ENCODE results near the gene PRIMA1. TPM values are rescaled to one million over a fixed set of nuclear protein-coding genes. Genes with fewer than 3 reads are reported as not detected.

The PRIMA1 gene
- total RNA-seq, 1 experiment from 2014 or later = not detected

DNA sequence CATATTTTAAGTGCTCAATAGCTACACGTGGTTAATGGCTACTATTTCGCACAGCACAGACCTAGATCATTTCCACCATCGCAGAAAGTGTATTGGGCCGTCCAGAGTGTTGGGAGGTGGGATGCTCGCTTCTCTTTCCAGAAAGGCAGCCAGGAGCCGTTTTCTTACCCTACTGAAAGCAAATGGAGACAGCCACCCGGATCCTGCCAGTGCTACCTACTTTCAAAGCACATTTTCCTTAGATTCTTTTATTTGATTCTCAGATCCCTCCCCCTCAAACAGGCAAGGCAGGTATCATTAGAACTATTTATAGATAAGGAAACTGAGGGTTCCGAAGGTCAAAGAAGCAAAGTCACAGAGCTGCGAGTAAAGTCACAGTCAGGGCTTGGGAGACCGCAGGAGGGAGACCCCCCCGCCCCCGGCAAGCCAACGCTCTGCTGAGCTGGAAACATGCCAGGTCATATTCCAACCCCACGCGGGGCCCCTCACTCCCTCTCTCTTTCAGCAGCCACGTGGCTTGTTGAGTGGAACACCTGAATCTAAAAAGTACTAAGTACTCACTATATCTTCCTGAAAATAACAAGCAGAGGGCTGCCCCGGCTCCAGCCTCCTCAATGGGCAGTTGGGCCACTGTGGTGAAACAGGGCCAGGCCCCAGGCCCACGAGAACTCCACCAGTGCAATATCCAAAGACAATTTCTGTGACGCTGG is 36.2 kb downstream of the PRIMA1 start:
- no peaks in the 10 kb centered on the region for H3K9me3 ChIP-seq (replicated peaks)
- no peak overlapping the region for H3K27ac ChIP-seq
- H3K36me3 ChIP-seq = no peaks in the 10 kb centered on the region
- no peaks in the 10 kb centered on the region for H3K4me1 ChIP-seq
- H3K4me3 ChIP-seq = no peak overlapping the region
- H3K27me3 ChIP-seq = no peaks in the 10 kb centered on the region
- no peak for DNase-seq

DNA sequence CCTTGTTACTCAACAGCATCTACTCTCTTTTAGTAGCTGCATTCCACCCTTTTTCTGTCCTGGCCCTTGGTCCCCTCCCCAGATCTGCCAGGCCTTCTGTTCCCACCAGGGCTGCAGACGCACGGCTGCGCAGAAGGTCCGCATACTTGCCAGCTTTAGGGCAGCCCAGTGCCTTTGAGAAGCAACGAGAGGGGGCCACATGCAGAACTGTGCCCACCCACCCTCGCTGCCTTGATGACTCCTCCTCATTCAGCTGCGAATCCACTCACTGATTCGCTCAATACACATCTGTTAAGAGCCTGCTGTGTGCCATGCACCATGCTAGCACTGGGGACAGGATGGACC is 39.2 kb downstream of the PRIMA1 start:
- Histone ChIP-seq H3K27ac (no peak overlapping the region), H3K4me1 (no peaks in the 10 kb centered on the region)

DNA sequence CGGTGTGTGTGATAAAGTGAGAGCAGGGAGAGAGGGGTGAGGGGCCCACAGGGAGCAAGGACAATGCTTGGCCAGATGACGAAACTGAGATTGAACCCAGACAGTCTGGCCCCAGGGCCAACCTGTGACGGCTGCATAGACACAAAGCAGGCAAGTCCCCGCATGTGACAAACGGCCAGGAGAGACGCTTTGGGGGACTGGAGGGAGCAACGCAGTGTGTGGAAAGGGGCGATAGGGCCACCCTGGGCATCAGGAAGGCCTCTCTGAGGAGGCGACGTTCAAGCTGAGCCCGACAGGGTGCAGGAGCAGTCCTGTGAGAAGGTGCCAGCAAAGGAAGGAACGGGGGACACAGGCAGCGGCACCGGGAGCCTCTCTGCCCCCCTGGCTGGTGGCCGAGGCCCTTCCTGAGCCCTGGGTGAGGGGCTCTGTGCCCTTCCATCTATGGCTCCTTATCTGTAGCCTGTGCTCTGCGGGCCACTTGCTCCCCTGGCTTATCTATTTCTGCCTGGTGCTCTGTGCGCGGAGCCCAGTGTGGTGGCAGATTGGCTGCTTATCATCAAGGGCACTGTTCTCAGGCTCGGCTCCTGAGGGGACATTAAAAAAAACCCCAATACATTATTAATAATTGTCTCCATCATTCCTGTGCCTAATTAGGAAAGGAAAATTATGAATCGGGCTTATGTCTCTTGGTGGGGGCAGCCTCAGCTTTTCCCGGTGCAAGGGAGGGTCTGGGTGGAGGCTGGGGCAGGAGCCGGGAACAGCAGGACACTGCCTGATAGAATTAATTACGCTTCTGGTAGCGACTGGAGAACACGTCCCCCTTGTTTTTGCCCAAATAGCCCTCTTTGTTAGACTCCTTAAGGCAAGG is 39.8 kb downstream of the PRIMA1 start:
- Histone ChIP-seq H3K36me3 (no peaks in the 10 kb centered on the region), H3K4me1 (no peaks in the 10 kb centered on the region), H3K4me3 (no peak overlapping the region), H3K27me3 (no peaks in the 10 kb centered on the region), H3K9me3 (replicated peaks) (no peaks in the 10 kb centered on the region), H3K27ac (no peak overlapping the region)
- no peak for DNase-seq

More for the DNA sequence above, 39.2 kb downstream of the PRIMA1 start:
- Histone ChIP-seq H3K4me3 (no peak overlapping the region), H3K36me3 (no peaks in the 10 kb centered on the region), H3K9me3 (replicated peaks) (no peaks in the 10 kb centered on the region), H3K27me3 (no peaks in the 10 kb centered on the region)
- DNase-seq = no peak

DNA sequence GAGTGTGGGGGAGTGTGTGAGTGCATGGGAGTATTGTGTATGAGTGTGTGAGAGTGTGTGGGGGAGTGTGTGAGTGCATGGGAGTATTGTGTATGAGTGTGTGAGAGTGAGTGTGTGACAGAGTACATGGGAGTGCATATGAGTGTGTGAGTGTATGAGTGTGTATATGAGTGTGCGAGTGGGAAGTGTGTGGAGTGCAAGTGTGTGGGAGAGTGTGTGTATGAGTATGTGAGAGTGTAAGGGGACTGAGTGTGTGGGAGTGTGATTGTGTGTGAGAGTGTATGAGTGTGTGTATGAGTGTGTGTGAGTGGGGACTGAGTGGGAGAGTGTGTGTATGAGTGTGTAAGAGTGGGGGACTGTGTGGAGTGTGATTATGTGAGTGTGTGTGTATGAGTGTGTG is 40.7 kb downstream of the PRIMA1 start:
- Histone ChIP-seq H3K27me3 (no peaks in the 10 kb centered on the region), H3K4me3 (no peak overlapping the region), H3K36me3 (no peaks in the 10 kb centered on the region), H3K4me1 (no peaks in the 10 kb centered on the region), H3K27ac (no peak overlapping the region), H3K9me3 (replicated peaks) (no peaks in the 10 kb centered on the region)
- DNase-seq = no peak

DNA sequence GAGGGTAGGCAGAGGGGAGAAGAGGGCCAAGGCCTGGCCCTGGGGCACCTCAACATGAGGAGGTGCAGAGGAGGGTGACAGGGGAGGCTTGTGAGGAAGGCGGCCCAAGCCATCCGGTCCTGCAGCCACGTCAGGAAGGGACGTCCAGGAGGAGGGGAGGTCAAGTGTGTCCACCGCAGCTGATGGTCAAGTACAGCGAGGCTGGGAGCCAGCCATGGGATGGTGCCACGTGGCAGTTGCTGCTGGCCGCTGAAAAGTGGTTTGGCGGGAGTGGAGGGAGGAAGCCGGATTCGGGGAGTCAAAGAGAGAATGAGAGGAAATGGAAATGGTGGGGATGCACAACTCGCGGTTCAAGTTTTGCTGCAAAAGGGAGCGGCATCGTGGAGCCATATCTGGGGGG is 41.2 kb downstream of the PRIMA1 start:
- Histone ChIP-seq H3K4me1 (no peaks in the 10 kb centered on the region), H3K36me3 (no peaks in the 10 kb centered on the region), H3K27me3 (no peaks in the 10 kb centered on the region), H3K9me3 (replicated peaks) (no peaks in the 10 kb centered on the region), H3K4me3 (no peak overlapping the region), H3K27ac (no peak overlapping the region)
- no peak for DNase-seq

DNA sequence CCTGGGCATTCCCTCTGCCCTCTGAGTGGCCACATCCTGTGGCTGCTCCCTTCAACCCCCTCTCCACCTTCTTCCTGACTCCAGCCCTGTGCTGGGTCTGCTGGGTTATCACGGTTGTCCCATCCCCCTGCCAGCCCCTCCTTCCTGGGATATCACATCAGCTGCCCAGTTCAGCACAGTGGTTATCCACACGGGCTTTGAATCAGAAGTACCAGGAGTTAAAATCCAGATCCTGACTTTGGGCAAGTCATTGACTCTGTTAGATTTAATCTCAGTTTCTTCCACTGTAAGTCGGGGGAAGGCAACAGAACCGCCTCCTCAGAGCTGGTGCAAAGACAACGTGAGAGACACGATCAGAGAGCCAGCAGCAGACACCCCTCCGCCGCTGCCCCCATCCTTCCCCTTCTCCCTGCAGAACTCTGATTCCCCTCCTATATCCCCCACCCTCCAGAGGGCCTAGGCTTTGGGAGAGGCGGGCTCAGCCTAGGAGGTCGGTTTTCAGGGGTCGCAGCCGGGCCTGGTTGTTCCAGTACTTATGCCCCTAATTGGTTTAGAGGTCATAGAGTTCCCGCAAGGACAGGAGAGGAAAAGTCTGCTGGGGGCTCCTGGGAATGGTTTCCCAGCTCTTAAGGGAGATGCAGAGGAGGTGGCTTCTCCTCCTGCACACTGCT is 42.5 kb downstream of the PRIMA1 start:
- Histone ChIP-seq H3K9me3 (replicated peaks) (no peaks in the 10 kb centered on the region), H3K4me3 (no peak overlapping the region), H3K4me1 (no peaks in the 10 kb centered on the region), H3K36me3 (no peaks in the 10 kb centered on the region), H3K27ac (no peak overlapping the region), H3K27me3 (no peaks in the 10 kb centered on the region)
- DNase-seq = no peak

DNA sequence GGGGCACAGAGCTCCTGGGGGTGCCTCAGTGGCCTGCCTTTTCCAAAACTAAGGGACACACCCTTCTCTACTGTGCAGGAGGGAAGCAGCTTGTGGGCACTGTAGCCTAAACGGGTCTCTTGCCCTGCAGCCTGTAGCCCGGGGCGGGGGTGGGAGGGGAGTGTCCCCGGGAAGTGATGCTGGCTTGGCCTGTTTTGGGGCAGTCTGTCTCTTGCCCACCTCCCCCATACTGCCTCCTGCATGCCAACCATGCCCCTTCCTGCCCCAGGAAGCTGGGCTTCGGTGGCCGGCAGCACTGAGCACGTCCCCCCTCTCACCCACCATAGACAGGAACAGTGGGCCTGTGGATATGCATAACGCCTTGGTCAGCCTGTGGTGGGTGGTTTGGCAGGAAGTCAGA is 43.4 kb downstream of the PRIMA1 start:
- Histone ChIP-seq H3K36me3 (no peaks in the 10 kb centered on the region), H3K4me1 (no peaks in the 10 kb centered on the region), H3K27me3 (no peaks in the 10 kb centered on the region), H3K4me3 (no peak overlapping the region), H3K27ac (no peak overlapping the region), H3K9me3 (replicated peaks) (no peaks in the 10 kb centered on the region)
- no peak for DNase-seq

DNA sequence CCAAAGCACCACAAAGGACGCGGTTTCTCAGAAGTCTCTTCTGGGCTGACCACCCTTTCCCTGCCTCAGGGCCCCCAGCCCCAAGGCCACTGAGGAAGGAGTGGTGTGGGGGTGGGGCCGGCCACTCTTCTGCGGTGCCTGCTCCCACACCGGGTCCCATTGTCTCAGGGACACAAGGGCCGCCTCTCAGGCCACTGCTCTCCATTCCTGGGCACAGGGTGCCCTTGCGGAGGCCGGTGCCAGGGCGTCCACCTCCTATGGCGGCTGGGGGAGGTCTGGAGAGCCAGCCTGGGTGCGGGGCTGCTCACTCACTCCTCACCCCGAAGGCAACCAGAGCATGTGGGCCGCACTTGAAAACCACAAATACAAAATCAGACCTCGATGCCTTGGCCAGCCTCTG is 44.1 kb downstream of the PRIMA1 start:
- Histone ChIP-seq H3K36me3 (no peaks in the 10 kb centered on the region), H3K27ac (no peak overlapping the region), H3K27me3 (no peaks in the 10 kb centered on the region), H3K4me3 (no peak overlapping the region), H3K9me3 (replicated peaks) (no peaks in the 10 kb centered on the region), H3K4me1 (no peaks in the 10 kb centered on the region)
- DNase-seq = no peak

DNA sequence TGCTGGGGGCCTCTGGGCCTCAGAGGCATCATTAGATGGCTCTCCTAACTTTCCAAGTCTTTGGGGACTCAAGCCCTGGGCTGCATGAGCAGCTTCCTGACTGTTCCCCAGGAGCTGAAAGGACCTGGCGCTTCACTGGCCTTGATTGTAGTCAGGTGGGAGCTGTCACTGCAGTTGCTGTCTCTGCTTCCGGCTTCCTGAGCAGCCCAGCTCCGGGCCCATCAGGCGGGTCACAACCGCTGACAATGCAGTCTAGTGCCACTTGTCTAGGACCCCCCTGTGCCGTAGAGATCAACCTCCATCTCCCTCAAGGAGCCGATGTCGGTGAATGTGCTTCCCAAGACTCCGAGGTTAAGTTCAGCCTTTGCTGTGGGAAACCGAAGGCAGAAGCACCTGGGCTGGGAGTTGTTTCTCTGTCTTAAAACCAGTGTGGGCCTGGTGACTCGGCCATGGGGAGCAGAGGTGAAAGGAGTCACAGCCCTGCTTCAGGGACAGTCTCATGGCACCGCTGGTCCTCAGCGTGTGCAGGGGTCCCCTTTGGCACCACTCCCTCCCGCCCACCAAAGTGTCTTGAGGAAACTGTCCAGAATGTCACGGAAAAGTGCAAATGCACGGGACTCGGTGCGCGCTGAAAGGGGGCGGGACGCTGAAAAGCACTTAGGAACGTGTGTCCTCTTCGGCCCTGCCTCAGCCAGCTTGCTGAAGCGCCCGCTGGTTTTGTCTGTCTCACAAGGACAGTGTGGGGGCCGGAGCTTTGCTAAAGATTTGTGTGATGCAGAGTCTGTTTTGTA is 44.8 kb downstream of the PRIMA1 start:
- Histone ChIP-seq H3K27ac (no peak overlapping the region), H3K9me3 (replicated peaks) (no peaks in the 10 kb centered on the region), H3K27me3 (no peaks in the 10 kb centered on the region), H3K4me1 (no peaks in the 10 kb centered on the region), H3K4me3 (no peak overlapping the region), H3K36me3 (no peaks in the 10 kb centered on the region)
- no peak for DNase-seq

DNA sequence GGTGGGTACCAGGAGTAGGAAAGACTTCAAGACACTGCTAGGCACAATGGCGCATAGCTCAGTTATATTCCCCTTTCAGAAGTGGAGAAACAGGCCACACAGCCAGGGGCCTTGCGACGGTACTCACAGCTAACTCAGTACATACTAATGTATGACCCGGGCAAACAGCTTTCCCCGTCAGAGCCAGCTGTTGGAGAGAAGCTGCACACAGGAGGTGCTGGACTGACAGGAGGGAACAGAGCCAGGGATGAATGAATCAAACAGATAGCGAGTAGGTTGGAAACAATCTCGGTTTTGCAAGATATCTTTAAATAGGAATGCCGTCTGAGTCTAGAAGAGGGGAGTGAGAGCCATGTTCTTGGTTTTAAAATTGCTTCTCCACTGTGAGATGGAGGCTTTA is 45.5 kb downstream of the PRIMA1 start:
- DNase-seq = no peak
- no peaks in the 10 kb centered on the region for H3K27me3 ChIP-seq
- no peak overlapping the region for H3K27ac ChIP-seq
- no peaks in the 10 kb centered on the region for H3K36me3 ChIP-seq
- no peak overlapping the region for H3K4me3 ChIP-seq
- no peaks in the 10 kb centered on the region for H3K4me1 ChIP-seq
- no peaks in the 10 kb centered on the region for H3K9me3 ChIP-seq (replicated peaks)

DNA sequence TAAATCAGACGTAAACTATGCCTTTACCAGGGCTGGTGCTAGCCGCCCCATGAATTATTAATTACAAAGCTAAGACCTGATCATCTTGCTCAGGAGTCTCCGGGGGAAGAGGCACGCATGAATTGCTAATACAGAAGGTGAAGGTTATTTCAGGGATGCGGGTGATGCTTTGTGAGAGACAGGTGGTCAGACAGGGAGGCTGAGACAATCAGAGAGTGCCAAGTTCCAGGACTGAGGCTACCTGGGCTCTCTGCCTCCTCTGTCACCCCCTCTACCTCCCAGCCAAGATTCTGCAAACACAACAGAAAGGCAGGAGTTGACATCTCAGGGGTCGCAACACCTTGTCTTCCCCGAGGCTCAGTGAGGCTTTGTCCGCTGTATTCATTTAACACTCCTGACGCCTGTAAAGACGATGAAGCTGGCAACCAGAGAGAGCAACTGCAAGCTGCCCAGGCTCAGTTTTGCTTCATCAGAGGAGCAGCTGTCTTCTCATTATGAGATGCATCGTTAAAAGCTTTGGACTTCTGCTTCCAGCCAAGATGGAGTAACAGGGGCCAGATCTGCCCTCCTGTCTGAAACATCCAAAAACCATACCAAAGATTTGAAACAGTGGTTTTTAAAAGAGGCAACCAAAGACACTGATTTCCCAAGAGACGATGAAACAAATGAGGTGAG is 46.6 kb downstream of the PRIMA1 start:
- Histone ChIP-seq H3K9me3 (replicated peaks) (no peaks in the 10 kb centered on the region), H3K27me3 (no peaks in the 10 kb centered on the region), H3K4me3 (no peak overlapping the region), H3K4me1 (no peaks in the 10 kb centered on the region), H3K36me3 (no peaks in the 10 kb centered on the region), H3K27ac (no peak overlapping the region)
- no peak for DNase-seq

DNA sequence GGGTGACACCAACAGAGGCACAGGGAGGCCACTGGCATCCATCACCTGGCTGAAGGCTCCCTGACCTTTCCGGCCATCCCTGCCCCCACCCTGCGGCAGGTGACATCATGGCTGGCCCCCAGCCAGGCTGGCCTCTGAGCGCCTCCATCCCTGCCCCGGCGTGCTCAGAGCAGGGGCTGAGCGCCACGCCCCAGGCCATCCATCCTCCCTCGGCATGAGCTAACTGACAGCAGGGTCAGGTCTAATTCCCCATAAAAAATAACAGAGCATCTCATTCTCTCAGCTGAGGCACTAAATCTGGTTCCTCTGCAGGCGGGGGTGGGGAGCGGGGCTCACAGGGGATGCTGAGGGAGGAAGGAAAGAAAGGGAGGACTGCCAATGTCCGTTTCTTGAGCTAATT is 50.7 kb downstream of the PRIMA1 start:
- H3K4me3 ChIP-seq = no peak overlapping the region
- no peaks in the 10 kb centered on the region for H3K27me3 ChIP-seq
- H3K9me3 ChIP-seq (replicated peaks) = no peaks in the 10 kb centered on the region
- H3K4me1 ChIP-seq = no peaks in the 10 kb centered on the region
- no peak for DNase-seq
- no peak overlapping the region for H3K27ac ChIP-seq
- no peaks in the 10 kb centered on the region for H3K36me3 ChIP-seq

DNA sequence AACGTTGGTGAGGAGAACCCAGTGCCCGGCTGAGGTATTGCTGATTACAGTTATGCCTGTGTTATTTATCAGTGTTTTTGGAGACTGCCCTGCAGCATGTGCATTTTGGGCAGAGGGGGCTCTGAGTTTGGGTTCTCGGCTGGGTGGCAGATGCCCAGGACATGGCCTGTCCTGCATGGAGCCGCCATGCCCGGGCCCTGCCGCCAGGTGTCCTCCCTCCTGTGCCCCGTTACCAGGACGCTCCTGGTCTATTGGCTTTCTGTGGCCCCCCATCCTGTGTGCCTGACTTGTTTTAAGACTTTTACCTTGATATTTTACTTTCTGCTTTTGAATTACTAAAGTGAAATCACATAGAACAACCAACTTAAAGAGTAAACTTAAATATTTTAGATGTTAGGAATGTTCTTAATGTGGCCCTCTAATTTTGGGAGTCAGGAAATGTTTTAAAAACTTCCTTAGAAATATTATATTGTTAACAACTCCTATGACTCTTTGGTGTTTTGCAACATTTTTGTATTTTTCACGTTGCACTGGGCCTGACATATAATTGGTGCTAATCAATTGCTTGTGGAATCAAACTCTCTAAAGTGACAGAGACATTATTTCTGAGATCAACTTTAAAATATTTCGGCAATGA is 51.8 kb downstream of the PRIMA1 start:
- no peak overlapping the region for H3K27ac ChIP-seq
- no peaks in the 10 kb centered on the region for H3K9me3 ChIP-seq (replicated peaks)
- no peaks in the 10 kb centered on the region for H3K4me1 ChIP-seq
- DNase-seq = peak in 1 of 2 experiments; percentile 8
- no peaks in the 10 kb centered on the region for H3K36me3 ChIP-seq
- H3K27me3 ChIP-seq = no peaks in the 10 kb centered on the region
- no peak overlapping the region for H3K4me3 ChIP-seq

DNA sequence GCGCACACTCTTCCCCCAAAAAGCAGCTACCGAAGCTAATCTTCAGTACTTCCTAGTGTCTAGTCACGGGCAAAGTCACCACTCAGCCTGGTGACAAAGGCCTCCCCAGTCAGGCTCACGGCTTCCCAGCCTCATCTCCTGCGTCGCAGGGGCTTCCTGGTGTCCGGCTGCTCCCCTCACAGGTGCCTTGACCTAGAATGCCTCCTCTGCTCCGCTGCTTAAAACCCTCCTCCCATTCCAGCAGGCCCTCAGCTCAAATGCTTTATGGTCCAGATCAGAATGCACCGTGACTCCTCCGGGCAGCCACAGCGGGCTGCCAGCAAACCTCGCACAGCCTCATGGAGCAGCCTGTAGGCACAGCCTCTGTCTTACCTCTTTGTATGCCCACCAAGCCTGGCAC is 53.1 kb downstream of the PRIMA1 start:
- Histone ChIP-seq H3K36me3 (no peaks in the 10 kb centered on the region), H3K4me3 (no peak overlapping the region), H3K9me3 (replicated peaks) (no peaks in the 10 kb centered on the region), H3K27ac (no peak overlapping the region), H3K4me1 (no peaks in the 10 kb centered on the region), H3K27me3 (no peaks in the 10 kb centered on the region)
- no peak for DNase-seq

All from SJCRH30 (cell line).